HG03097 (cell line): Measurements from ENCODE around the gene MTMR2.

Experiments used
- ATAC-seq: cut with Tn5 transposase; IDR thresholded peaks from one replicate; pipeline ENCODE4 v1.9.1; 2021; ENCODE audit not compliant: unreplicated experiment, low FRiP score

The MTMR2 gene

DNA sequence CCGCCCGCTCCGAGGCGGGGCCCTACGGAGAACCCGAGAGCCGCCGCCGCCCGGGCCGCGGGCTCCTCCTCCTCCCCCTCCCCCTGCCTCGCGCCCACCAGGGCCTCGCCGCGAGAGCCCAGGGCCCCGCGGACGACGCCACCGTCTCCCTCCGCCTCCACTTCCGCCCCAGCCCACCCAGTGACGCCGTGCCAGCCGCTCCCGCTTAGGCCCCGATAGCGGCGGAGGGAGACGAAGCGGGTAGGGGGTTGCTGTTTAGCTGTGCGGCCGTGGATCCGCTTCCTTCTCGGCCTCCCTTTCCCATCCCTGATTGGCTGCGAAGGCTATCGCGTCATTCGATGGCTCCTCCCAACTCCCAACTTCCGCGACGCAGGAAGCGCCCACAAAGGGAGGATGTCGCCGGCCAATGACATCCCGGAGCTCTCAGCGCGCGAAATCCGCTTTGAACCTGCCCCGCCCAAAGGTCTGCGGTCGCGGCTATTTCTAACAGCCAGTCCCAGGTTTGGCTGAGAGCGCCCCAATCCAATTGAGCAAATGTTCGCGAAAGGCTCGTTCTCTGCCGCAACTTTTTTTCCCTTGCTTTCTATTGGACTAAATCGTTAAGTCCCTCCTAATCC lies 134.3 kb downstream of the MTMR2 start, which contains the start of gene FAM76B:
FAM76B (minus strand) TSS at position 277 of the 617 bp plus-strand sequence. CDS start 304 bp downstream, outside the sequence.
- ATAC-seq: peak; percentile 76

DNA sequence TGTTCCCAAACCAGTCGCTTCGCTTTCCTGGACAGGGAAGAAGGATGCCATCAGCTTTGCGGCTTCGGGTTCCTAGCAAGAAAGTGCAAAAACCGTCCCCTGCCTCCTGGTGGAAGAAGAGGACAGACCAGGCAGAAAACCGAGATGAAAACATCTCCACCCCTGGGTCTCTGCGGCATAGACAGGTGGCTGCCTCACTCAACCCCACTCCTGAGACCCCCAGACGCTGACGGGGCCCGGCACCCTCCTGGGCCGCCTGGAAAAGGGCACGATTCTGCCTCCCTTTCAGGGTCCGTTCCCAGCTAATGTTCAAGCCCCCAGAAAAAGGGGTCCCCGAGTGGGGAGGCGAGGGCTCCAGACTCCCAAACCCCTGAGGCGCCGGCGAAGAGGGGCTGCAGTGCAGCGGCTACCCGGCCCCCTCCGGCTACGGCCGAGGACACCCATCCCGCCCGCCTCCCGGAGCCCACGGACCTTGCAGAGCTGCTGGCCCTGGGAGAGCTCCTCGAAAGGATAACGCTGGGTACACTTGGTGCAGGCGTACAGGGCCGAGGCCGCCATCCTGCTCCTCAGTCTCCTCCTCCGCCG lies 134.9 kb downstream of the MTMR2 start:
- no peak for ATAC-seq
